Subcutaneous abdominal adipose tissue (tissue), 5 donors: Measurements from ENCODE around the gene RPS16.

Experiments
- H3K27ac ChIP-seq: one replicate; pipeline ENCODE4 v1.7.0; 2013; ENCODE audit warnings: low read depth, mild to moderate bottlenecking, inconsistent platforms, low read length, moderate library complexity
- H3K27me3 ChIP-seq, 5 donors: one replicate each; pipeline ENCODE4 v1.7.0; 2013; ENCODE audit warnings: low read length in 5 of 5, inconsistent platforms in 1 of 5; ENCODE audit not compliant: control insufficient read depth in 5 of 5, insufficient read depth in 4 of 5
- H3K36me3 ChIP-seq, 5 donors: one replicate each; pipeline ENCODE4 v1.7.0; 2013; ENCODE audit warnings: low read length in 5 of 5; ENCODE audit not compliant: control insufficient read depth in 5 of 5, insufficient read depth in 5 of 5
- H3K4me1 ChIP-seq, 5 donors: one replicate each; pipeline ENCODE4 v1.7.0; 2013; ENCODE audit warnings: low read length in 5 of 5, mild to moderate bottlenecking in 3 of 5, moderate library complexity in 1 of 5; ENCODE audit not compliant: control insufficient read depth in 5 of 5, insufficient read depth in 5 of 5
- H3K4me3 ChIP-seq, 5 donors: one replicate each; pipeline ENCODE4 v1.7.0; 2013; ENCODE audit warnings: low read length in 5 of 5, low read depth in 1 of 5
- H3K9ac ChIP-seq, 5 donors: one replicate each; pipeline ENCODE4 v1.7.0; 2013; ENCODE audit warnings: low read length in 5 of 5, mild to moderate bottlenecking in 4 of 5, moderate library complexity in 3 of 5
- H3K9me3 ChIP-seq, 5 donors: one replicate each; pipeline ENCODE4 v1.7.0; 2013; ENCODE audit warnings: low read length in 5 of 5; ENCODE audit not compliant: control insufficient read depth in 5 of 5
- donor health status: healthy.
- donor health status: healthy.
- donor health status: healthy.
- donor health status: healthy.
- donor health status: healthy.

The RPS16 gene

GRCh38 chr19:39413272-39413910 lies 22.4 kb downstream of the RPS16 start:
- H3K9ac ChIP-seq, result peak overlapping the region; percentile 52 to 88 (median 72)
- H3K4me3 ChIP-seq, result peak overlapping the region; percentile 70 to 100 (median 88)
- H3K4me1 ChIP-seq, result peaks cover 22 to 52% (median 43%) of the 10 kb centered on the region in 5 donors
- H3K27ac ChIP-seq, result peak overlapping the region; percentile 99
- H3K36me3 ChIP-seq, result peaks cover 0 to 31% (median 18%) of the 10 kb centered on the region in 5 donors
- peaks cover 0 to 4% (median 0%) of the 10 kb centered on the region in 5 donors for H3K27me3 ChIP-seq
- no peaks in the 10 kb centered on the region for H3K9me3 ChIP-seq

DNA sequence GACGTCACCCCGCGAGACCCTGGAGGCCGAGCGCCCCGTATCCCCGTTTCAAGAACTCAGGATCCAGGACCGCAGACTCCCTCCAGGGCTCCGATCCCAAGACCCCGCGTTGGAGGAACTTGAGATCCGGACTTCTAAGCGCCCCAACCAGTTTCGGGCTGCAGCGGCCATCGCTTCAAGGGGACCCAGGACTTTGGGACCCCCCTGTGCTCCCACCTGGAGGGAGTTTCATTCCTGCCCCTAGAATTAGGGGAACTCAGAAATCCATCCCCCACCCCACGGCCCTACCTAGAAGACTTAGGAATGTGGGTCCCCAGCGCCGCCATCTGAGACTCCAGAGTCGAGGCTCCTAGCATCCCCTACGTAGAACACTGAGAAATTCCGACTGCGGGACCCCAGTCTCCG lies 22.9 kb downstream of the RPS16 start:
- Histone ChIP-seq H3K9ac (peak overlapping the region; percentile 26 to 88 (median 64)), H3K4me1 (peaks cover 22 to 52% (median 45%) of the 10 kb centered on the region in 5 donors), H3K27me3 (peaks cover 0 to 4% (median 0%) of the 10 kb centered on the region in 5 donors), H3K36me3 (peaks cover 0 to 33% (median 19%) of the 10 kb centered on the region in 5 donors), H3K27ac (peak overlapping the region; percentile 99), H3K9me3 (no peaks in the 10 kb centered on the region), H3K4me3 (peak overlapping the region; percentile 70 to 100 (median 88))

- H3K4me1 ChIP-seq, result peaks cover 22 to 52% (median 45%) of the 10 kb centered on the region in 5 donors
- H3K9ac ChIP-seq, result peak within 1 kb of the TSS; percentile 56 to 88 (median 74)
- H3K27ac ChIP-seq, result peak within 1 kb of the TSS; percentile 99
Measured at GRCh38 chr19:39412100-39412866, 23.5 kb downstream of the RPS16 start, which contains the start of gene PLEKHG2. Gene PLEKHG2 (plus strand): TSS chr19:39412669. CDS start chr19:39414087, 1,418 bp downstream.

GRCh38 chr19:39411832-39412099 lies 24.0 kb downstream of the RPS16 start:
- peak overlapping the region; percentile 65 to 100 (median 99) for H3K4me3 ChIP-seq
- peak overlapping the region; percentile 99 for H3K27ac ChIP-seq
- H3K9me3 ChIP-seq, result no peaks in the 10 kb centered on the region
- H3K4me1 ChIP-seq, result peaks cover 22 to 52% (median 45%) of the 10 kb centered on the region in 5 donors
- H3K9ac ChIP-seq, result peak overlapping the region in 3 of 5 donors; percentile 19 to 84 (median 49)
- peaks cover 0 to 32% (median 24%) of the 10 kb centered on the region in 5 donors for H3K36me3 ChIP-seq
- H3K27me3 ChIP-seq, result peaks cover 0 to 4% (median 0%) of the 10 kb centered on the region in 5 donors

More at GRCh38 chr19:39412100-39412866, 23.5 kb downstream of the RPS16 start, which contains the start of gene PLEKHG2:
- peaks cover 0 to 33% (median 20%) of the 10 kb centered on the region in 5 donors for H3K36me3 ChIP-seq
- H3K4me3 ChIP-seq, result peak within 1 kb of the TSS; percentile 82 to 100 (median 99)
- H3K9me3 ChIP-seq, result no peaks in the 10 kb centered on the region
- H3K27me3 ChIP-seq, result peaks cover 0 to 4% (median 0%) of the 10 kb centered on the region in 5 donors

GRCh38 chr19:39411081-39411831 lies 24.5 kb downstream of the RPS16 start:
- Histone ChIP-seq H3K4me3 (peak overlapping the region; percentile 65 to 100 (median 99)), H3K4me1 (peaks cover 22 to 53% (median 45%) of the 10 kb centered on the region in 5 donors), H3K9ac (peak overlapping the region in 4 of 5 donors; percentile 49 to 61 (median 50)), H3K9me3 (no peaks in the 10 kb centered on the region), H3K27me3 (peaks cover 0 to 4% (median 0%) of the 10 kb centered on the region in 5 donors), H3K36me3 (peaks cover 0 to 27% (median 21%) of the 10 kb centered on the region in 5 donors), H3K27ac (peak overlapping the region; percentile 99)

GRCh38 chr19:39410831-39411080 lies 25.0 kb downstream of the RPS16 start:
- Histone ChIP-seq H3K9ac (peak overlapping the region; percentile 12 to 66 (median 49)), H3K9me3 (no peaks in the 10 kb centered on the region), H3K4me1 (peaks cover 22 to 53% (median 46%) of the 10 kb centered on the region in 5 donors), H3K27me3 (peaks cover 0 to 4% (median 0%) of the 10 kb centered on the region in 5 donors), H3K27ac (peak overlapping the region; percentile 99), H3K4me3 (peak overlapping the region; percentile 65 to 100 (median 99)), H3K36me3 (peaks cover 0 to 24% (median 20%) of the 10 kb centered on the region in 5 donors)

GRCh38 chr19:39410017-39410830 lies 25.5 kb downstream of the RPS16 start:
- Histone ChIP-seq H3K4me3 (peak overlapping the region; percentile 65 to 100 (median 99)), H3K9me3 (no peaks in the 10 kb centered on the region), H3K27me3 (peaks cover 0 to 4% (median 0%) of the 10 kb centered on the region in 5 donors), H3K9ac (peak overlapping the region; percentile 12 to 66 (median 49)), H3K36me3 (peaks cover 0 to 22% (median 20%) of the 10 kb centered on the region in 5 donors), H3K4me1 (peaks cover 22 to 53% (median 46%) of the 10 kb centered on the region in 5 donors), H3K27ac (peak overlapping the region; percentile 99)

DNA sequence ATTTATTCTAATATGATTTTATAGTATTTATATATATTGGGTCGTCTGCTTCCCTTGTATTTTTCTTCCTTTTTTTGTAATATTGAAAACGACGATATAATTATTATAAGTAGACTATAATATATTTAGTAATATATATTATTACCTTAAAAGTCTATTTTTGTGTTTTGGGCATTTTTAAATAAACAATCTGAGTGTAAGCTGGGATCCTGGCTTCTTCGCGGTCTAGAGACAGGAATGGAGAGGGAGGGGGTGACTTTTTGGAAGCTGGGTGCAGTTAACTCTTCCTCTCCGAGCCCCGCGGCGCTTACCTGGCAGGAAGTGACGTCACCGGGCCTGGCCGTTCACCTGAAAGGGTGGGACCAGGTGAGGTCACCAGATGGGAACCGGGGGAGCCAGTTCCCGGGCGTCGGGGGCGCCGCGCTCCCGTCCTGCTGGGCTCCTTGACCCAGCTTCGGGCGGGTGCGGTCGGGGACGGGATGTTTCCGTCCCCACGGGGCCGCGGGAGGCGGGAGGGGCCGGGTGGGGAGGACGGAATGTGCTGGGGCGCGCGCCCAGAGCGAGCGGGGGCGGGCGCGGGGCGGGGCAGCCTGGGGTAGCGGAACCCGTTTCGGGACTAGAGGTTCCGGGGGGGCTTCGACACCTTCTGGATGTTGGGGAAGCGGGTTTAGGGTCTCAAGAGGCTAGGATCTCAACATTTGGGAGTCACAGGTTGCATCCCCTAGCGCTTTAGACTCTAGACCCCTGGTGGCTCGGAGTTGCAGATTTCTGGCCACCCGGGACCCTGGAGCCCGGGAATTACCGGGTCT lies 26.3 kb downstream of the RPS16 start:
- Histone ChIP-seq H3K27me3 (peaks cover 0 to 4% (median 0%) of the 10 kb centered on the region in 5 donors), H3K27ac (peak overlapping the region; percentile 99), H3K4me1 (peaks cover 20 to 53% (median 42%) of the 10 kb centered on the region in 5 donors), H3K36me3 (peaks cover 0 to 22% (median 20%) of the 10 kb centered on the region in 5 donors), H3K9ac (peak overlapping the region; percentile 93 to 100 (median 100)), H3K9me3 (no peaks in the 10 kb centered on the region), H3K4me3 (peak overlapping the region; percentile 98 to 100 (median 99))
